ENCODE data around the gene DIPK1C.

DNA sequence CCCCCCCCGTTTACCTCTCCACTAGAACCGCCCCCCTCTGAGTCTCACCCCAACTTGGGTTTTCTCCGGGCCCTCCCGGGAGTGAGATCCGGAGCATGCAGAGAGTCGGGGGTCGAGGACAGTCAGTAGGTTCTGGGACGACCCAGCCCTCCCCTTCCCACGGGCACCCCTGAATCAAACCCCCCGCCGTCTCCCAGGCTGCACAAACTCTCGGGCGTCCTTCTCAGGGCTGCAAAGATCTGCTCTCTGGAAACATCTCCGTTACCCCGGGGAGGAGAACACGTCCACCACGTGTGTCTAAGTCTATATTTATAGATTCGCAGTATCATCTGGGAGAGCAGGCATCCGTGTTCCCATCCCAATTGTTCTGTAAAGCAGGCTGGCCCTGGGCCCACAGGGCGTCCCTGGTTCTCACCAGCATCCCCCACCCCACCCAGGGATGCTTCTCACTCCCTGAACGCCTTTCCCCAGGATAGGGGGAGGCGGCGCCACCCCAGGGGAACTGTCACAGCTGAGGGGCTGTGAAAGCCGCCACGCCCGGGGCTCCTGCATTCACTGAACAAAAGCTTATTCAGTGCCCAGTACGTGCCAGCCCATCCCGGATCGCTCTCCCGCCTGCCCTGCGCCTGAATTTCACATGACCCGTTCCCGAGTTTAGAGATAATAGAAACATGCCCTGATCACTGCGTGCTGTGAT is 765 bp upstream of the DIPK1C start:
- no peak for TF ChIP-seq CTCF (IDR thresholded peaks at IDR 0.05)
- TF ChIP-seq POLR2A (IDR thresholded peaks at IDR 0.05; ENCODE audit: low read depth) = no peak
- TF ChIP-seq POLR2AphosphoS5 (IDR thresholded peaks at IDR 0.05) = no peak
- no peak for TF ChIP-seq EP300 (IDR thresholded peaks at IDR 0.05)

All from esophagus muscularis mucosa (tissue), 4 donors.